GM18520 (cell line): ENCODE data around the gene BEST2.
"Not testable (repeated sequence)": the region's sequence is repeated elsewhere in the genome, so short reads cannot be mapped to it uniquely, and the experiment has no call there.

Experiments
- ATAC-seq: cut with Tn5 transposase; IDR thresholded peaks from one replicate; pipeline ENCODE4 v1.9.1; 2021; ENCODE audit not compliant: unreplicated experiment

Gene BEST2

DNA sequence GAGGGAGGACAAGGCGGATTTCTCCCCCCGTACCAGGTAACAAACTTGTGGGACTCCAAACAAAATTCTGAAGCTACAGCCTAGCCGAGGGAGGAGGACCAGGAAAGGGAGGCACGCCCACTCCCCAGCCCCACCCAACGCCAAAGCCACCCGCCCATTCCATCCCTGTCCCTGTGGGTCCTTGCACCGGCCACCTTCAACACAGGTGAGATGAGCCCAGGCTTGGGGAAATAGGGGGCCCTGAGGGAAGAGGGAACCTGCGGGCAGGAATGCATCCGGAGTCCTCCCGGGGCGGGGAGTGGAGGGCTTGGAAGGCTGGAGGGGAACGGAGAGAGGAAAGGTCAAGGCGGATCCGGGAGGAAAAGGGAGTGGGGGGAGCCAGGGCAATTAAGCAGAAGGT lies at the start of gene BEST2:
BEST2 (plus strand) TSS at position 157 of the 400 bp plus-strand sequence. CDS start 802 bp downstream, outside the sequence.
- no peak for ATAC-seq

DNA sequence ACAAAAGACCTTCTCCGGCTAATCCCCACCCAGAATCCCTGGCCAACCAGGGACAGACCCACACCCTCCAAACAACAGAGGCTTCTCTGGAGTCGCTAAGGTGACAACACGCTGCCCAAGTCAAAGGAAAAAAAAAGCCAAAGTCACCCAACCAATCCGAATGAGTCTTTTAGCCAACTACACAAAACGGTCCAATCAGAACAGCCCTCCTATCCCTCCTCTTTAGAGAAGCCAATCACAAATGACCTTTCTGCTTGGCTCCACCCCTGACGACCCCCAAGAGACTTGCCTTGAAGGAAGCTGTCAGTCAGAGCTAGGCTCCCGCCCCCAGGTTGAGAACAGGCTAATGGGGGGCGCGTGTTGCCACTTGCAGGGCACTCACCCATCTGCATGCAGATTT lies 48.5 kb upstream of the BEST2 start:
- no peak for ATAC-seq

DNA sequence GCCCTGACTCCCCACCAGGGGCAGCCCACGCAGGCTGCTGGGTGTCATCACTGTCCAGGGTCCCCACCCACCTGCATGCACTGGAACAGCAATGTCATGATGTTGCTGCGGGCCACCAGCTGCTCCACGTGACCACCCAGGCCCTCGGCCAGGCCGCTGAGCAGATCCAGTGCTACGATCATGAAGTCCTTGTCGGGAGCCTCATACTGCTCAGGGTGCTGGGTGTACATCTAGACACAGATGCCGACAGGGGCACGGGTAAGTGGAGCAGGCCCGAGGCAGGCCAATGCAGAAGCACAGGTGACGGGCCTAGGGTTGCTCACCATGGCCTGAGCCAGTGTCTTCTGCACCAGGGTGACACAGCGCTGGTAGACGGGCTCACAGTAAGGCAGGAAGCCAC lies 46.4 kb upstream of the BEST2 start:
- no peak for ATAC-seq

DNA sequence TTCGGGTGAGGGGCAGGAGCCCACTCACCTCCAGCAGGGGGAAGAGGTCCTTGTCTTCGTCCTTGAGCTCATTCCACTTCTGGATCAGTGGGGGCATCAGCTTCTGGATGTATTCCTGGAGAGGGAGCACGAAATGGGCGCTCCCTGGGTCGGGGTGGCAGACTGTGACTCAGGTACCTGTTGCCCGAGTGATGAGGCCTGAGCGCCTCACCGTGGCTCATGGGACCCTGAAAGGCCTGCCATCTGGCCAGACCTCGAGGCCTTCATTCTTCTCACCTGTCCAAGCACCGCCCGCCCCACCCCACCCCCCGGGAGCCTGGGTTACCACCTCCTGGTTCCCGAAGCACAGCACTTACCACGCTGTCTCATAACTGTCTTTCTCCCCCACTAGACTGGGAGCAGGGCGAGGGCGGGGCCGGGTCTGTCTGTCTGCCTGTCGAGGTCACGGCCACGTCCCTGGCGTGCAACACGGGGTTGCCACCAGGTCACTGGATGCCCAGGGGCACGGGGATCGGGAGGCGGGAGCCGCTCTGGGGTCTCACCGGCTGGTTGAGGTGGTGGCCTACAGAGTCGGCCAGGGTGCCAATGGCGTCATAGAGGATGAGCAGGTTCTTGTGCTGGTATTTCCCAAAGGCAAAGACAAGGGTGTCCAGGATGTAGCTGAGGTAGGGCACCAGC lies 45.8 kb upstream of the BEST2 start:
- no peak for ATAC-seq

DNA sequence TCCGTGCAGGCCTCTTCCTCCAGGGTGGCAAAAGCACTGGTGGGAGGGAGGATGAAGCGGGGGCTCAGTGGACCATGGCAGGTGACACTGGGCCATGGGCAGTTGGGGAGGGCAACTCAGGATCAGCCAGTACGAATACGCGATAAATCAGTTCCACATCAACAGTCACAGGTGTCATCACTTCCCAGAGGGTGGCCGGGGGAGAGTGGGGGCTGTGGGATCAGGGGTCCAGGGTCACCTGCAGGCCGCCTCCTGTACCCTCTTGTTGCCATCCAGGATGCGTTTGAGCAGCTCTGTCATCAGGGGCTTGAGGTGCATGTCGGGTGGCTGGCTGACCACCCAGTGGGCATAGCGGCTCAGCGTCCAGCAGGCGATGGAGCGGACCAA lies 45.3 kb upstream of the BEST2 start:
- no peak for ATAC-seq

DNA sequence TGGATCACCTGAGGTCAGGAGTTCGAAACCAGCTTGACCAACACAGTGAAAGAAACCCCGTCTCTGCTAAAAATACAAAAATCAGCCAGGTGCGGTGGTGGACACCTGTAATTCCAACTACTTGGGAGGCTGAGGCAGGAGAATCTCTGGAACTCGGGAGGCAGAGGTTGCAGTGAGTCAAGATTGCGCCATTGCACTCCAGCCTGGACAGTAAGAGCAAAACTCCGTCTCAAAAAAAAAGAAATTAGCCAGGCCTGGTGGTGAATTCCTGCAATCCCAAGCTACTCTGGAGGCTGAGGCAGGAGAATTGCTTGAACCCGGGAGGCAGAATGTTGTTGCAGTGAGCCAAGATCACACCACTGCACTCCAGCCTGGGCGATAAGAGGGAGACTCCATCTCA lies 43.0 kb upstream of the BEST2 start:
- no peak for ATAC-seq

DNA sequence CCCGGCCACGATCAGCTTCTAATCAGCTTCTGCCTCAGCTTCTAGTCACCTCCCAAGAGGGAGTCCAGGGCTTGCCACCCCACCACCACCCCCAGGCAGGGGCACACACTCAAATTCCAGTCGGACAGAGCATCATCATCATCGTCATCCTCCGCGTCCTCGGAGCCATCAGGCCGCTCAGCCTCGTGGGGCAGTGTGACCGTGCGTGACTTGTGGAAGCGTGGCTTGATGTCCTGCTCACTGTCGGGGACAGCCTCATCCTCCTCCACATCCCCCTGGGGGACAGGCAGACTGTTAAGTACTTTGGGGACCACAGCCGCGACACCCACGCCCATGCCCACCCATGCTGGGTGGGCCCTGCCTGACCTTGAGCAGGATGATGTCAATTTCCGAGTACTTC lies 40.4 kb upstream of the BEST2 start:
- no peak for ATAC-seq

DNA sequence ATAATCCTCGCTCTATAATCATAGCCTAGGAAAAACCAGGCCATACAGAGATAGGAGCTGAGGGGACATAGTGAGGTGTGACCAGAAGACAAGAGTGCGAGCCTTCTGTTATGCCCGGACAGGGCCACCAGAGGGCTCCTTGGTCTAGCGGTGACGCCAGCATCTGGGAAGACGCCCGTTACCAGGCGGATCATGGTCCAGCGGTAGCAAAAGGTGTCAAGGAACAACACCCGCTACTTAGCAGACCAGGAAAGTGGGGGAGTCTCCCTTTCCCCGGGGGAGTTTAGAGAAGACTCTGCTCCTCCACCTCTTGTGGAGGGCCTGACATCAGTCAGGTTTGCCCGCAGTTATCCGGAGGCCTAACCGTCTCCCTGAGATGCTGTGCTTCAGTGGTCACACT lies 39.5 kb upstream of the BEST2 start:
- ATAC-seq = not testable (repeated sequence)

DNA sequence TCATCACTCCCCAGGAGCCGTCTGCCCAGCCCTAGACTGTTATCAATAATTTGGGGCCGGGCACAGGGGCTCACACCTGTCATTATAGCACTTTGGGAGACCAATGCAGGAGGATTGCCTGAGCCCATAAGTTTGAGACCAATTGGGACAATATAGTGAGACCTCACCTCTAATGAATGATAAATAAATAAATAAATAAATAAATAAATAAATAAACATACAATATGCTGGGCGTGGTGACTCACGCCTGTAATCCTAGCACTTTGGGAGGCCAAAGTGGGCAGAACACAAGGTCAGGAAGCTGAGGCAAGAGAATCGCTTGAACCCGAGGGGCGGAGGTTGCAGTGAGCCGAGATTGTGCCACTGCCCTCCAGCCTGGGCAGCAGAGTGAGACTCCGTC lies 38.3 kb upstream of the BEST2 start:
- ATAC-seq = not testable (repeated sequence)

DNA sequence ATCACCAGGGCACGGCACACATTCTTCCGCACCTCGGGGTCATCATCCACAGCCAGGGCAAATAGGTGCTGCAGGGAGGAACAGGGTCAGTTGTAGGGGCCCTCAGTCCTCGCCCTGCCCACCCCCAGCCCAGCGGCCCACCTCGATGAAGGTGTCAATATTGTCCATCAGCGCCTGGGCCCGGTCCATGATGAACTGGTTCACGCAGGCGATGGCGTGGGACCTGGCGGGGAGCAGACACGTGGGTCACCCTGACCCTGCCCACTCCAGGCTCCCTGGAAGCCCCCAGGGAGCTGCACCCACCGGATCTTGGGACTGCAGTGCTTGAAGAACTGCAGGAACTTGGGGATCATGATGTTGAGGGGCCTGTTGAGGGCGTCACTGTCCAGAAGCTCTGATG lies 36.5 kb upstream of the BEST2 start:
- ATAC-seq = no peak

DNA sequence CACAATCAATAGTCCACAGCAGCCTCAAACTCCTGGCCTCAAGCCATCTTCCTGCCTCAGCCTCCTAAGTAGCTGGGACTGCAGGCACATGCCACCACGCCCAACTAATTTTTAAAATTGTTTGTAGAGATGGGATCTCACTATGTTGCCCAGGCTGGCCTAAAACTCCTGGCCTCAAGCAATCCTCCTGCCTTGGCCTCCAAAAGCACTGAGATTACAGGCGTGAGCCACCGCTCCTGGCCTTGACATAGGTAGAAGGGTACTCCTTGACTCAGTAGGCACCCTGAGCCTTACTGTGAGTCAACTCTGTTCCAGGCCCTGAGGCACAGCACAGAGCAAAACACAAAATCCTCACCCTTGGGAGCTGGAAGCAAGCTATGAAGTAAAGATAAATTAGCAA lies 35.7 kb upstream of the BEST2 start:
- no peak for ATAC-seq

DNA sequence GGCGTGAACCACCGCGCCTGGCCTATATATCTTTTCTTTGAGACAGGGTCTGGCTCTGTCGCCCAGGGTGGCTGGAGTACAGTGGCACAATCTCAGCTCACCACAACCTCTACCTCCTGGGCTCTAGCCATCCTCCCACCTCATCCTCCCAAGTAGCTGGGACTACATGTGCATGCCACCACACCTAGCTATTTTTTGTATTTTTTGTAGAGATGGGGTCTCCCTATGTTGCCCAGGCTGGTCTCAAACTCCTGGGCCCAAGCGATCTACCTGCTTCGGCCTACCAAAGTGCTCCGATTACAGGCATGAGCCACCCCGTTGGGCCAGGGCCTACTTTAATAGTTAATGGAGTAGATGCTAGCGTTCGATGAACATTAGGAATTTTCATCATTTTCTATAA lies 31.3 kb upstream of the BEST2 start:
- no peak for ATAC-seq

DNA sequence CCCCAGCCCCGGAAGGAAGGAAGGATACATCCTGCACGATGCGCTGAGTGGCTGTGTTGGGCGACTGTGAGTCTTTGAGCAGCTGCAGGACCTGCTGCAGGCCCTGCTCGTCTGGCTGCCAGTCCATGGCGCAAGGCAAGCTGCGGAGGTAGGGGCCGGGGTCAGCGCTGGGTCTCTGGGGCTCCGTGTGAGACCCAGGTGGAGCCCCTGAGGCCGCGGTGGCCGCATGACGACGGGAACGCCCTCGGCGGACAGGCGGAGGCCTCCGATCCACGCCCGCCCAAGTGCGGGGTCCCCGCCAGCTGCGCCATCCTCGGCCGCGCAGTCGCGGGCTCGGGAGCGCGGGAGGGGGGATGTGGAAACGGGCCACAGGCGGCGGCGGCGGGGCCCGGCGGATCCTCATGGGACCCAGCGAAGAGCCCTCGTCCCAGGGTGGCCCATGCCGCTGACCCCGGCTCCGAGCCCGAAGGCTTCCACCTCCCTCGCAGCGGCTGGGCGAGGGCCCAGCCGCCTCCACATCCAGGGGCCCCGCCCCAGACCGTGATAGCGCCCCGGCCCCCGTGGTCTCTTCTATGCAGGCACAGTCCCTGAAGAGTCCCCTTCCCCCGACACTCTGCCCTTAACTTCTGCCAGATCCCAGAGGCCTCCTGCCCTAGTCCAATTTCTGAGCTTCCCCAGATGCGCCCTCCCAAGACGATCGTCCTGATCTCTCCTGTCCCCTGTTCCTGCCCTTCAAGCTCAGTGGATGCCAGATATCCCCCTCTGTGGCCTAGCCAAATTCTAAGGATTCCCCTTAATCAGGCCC lies 30.5 kb upstream of the BEST2 start:
- ATAC-seq = no peak

DNA sequence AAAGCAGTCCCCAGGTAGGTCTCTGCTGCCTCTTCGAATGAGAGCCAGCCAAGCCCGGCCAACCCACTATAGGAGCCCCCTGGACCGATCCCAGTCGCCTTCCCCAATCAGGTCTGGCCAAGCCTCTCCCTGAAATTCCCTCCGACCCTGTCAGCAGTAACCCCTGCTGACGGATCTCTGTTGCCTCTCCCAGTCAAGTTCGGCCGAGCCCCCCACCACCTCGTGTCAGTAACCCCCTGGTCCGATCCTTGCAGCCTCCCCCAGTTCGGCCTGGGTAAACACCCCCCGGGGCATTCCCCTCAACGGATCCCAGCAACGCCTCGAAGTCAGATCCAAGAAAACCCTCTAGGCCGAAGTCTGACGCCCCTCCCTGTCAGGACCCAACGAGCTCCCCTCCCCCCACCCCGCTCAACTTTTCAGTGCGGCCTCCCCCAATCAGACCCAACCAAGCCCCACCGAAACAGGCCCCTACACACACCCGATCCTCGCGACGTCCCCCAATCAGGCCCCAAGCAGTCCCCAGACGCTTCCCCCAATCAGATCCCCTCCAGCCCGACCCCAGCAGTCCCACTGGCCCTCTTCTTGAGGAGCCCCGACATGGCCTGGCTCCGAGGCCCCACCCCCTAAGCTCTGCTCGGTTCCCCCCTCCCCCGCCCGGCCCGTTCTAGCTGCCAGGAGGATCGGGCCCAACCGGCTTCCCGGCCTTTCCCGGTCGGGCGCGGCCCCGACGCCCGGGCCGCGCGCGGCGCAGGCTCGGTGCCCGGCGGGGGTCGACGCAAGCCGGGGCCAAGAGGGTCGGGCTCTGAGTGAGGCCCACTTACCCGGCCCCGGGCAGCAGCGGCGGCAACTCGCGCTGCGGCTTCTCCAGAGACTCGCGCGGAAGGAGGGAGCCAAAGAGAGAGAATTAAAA lies 29.7 kb upstream of the BEST2 start:
- ATAC-seq = peak; percentile 12

DNA sequence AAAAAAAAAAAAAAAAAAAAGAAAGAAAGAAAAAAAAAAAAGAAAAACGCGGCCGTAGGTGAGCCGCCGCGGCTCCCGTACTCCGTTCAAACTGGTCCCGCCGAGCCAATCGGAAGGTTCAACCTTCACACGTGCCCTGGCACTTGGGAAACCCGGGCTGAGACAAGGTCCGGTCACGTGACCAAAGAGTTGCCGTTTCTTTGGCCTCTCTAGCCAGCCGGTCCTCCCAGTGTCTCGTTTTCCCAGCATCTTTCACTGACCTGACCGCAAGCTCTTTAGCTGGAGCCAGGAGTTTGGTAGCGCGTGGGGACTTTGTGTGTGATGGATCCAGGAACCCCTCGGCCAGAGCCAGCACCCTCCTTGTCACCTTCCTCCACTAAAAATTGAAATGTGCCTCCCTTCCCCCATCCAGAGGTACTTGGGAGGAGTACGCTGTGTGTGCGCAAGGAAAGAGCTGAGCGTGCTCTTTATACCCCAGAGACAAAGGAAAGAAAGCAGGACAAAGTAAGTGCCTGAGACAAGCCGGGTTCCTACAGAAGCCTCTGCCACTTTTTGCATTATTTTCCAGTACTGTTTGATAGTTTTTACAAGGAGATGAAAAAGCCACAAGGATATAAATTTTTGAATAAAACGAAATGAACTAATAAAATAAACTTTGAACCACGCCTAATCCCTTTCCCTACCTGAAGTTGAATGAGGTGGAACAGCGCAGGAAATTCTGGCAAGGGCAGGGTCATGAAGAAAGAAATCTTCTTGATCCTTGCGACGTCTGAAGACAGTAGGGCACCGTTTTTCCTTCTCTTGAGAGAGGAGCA lies 28.8 kb upstream of the BEST2 start:
- ATAC-seq = peak; percentile 78

DNA sequence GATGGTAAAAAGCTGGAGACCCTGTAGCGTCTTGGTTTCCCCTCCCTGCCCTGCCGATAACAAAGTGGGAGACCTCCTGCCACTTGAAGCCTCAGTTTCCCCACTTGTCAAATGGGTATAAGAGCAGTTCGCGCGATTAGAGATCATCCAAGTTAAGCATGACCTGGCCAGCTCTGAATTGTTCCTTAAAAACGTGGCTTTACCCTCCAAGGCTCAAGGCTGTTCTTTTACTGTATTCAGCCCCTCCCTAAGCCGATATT lies 28.3 kb upstream of the BEST2 start:
- no peak for ATAC-seq

DNA sequence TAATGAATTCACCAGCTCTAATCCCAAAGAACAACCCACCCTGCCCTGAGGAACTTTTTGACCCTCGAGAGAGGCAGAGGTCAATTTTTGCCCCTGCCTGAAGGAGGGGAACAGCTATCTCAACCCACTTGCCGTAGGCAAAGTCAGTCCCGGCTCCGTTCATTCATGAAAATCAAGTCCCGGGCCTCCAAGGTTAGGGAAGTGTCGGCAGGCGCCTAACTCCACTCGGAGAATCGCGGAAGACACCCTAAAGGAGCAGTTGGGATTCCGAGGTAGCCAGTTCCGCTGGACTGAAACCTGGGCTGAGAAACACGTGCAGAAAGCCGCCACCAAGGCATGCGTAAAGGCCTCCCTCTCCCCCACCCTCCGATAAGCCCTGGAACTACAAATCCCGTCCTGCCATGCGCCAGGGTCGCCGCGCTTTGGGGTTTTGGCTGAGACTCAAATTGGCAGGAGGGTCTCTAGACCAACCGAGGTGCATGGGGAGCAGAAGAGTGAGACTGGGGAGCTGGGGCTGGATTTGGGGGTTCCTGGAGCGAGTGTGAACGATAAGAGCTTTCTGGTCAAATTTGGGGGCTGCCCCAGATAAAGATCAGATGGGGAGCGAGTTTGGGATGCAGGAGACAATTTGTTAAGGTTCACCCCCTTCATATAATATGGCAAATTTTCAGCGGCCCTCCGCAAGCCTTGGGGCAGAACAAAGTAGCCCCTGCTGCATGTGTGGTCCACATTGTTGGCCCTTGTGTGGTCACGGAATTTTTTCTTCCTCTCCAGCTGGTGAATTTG lies 27.8 kb upstream of the BEST2 start, which contains the start of gene TNPO2:
TNPO2 (minus strand) TSS at position 292 of the 786 bp plus-strand sequence. CDS start 2,955 bp downstream, outside the sequence.
- no peak for ATAC-seq

DNA sequence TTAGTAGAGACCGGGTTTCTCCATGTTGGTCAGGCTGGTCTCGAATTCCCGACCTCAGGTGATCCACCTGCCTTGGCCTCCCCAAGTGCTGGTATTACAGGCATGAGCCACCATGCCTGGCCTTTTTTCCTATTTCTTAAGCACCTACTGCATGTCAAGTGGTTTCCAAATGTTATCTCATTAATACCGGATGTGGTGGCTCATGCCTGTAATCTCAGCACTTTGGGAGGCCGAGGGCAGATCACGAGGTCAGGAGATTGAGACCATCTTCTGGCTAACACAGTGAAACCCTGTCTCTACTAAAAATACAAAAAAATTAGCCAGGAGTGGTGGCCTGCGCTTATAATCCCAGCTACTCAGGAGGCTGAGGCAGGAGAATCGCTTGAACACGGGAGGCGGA lies 26.0 kb upstream of the BEST2 start:
- ATAC-seq = not testable (repeated sequence)

DNA sequence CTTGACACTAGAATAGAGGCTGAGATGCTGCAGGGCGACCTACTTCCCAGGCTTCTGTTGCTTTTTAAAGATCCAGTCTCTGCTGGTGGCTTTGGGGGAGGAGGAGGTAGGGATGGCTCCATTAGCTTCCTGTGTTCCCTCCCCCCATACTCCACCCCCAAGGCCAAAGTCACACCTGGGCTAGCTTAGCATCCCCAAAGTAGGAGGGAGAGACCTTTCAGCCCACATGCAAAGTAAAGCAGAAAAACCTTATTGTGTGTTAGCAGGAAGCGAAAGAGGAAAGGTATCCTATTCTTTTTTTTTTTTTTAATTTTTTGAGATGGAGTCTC lies 24.6 kb upstream of the BEST2 start:
- no peak for ATAC-seq

DNA sequence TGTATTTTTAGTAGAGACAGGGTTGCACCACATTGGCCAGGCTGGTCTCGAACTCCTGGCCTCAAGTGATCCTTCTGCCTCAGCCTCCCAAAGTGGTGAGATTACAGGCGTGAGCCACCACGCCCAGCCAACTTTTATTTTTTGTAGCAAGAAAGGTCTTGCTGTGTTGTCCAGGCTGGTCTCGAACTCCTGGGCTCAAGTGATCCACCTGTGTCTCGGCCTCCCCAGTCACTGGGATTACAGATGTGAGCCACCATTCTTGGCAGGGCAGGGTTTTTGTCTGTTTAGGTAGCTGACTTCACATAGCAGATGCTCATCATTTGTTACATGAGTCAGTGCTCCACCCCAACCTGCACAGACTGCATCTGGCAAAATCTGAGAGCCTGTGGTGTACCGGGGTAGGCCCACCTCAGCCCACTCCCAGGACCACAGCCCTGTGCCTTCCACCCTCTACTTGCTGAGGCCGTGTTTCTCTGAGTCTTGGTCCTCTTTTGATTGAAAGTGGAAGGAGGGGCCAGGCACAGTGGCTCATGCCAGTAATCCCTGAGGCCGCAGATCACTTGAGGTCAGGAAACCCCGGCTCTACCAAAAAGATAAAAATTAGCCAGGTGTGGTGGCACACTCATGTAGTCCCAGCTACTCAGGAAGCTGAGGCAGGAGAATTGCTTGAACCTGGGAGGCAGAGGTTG lies 23.7 kb upstream of the BEST2 start:
- ATAC-seq = no peak
